CD4-positive, alpha-beta T cell treated with Interleukin-2 at 100 ng/mL for 4 hours (primary cell): ENCODE results near the gene FZD1.

Experiments
- DNase-seq: peaks from one replicate; pipeline ENCODE4 v3.0.0-alpha.2; 2020; ENCODE audit warnings: low spot score

FZD1 gene

DNA sequence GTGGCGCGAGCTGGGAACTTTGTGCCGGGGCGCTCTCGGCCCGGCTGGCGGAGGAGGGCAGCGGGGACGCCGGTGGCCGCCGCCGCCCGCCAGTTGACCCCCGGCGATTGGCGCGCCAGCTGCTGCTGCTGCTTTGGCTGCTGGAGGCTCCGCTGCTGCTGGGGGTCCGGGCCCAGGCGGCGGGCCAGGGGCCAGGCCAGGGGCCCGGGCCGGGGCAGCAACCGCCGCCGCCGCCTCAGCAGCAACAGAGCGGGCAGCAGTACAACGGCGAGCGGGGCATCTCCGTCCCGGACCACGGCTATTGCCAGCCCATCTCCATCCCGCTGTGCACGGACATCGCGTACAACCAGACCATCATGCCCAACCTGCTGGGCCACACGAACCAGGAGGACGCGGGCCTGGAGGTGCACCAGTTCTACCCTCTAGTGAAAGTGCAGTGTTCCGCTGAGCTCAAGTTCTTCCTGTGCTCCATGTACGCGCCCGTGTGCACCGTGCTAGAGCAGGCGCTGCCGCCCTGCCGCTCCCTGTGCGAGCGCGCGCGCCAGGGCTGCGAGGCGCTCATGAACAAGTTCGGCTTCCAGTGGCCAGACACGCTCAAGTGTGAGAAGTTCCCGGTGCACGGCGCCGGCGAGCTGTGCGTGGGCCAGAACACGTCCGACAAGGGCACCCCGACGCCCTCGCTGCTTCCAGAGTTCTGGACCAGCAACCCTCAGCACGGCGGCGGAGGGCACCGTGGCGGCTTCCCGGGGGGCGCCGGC, 870 bp downstream of the FZD1 start:
- DNase-seq = no peak

- DNase-seq = no peak
Observed at GRCh38 chr7:91265693-91266066, 1.4 kb downstream of the FZD1 start.

- no peak for DNase-seq
Observed at GRCh38 chr7:91266067-91266688, 1.9 kb downstream of the FZD1 start.

- no peak for DNase-seq
Observed at GRCh38 chr7:91266689-91267090, 2.5 kb downstream of the FZD1 start.

GRCh38 chr7:91267171-91267955, 3.1 kb downstream of the FZD1 start:
- DNase-seq = no peak

DNA sequence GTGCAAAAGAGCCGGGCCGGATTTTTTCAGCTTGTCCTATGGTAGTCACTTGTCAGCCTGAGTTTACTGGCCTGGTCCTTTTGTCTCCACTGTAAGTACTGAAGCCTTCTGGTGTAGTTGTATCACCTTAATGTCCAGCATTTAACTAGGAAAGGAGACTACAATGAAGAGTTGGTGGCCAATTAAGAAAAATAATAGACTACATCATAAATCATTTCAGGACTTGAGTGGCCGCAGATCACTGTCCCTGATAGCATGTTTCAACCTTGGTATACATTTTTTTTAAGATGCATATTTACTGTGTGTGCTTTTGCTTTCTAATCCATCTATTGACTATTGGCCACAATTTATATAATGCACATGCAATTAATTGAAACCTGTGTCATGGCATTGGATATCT, 6.1 kb downstream of the FZD1 start:
- DNase-seq = no peak

DNA sequence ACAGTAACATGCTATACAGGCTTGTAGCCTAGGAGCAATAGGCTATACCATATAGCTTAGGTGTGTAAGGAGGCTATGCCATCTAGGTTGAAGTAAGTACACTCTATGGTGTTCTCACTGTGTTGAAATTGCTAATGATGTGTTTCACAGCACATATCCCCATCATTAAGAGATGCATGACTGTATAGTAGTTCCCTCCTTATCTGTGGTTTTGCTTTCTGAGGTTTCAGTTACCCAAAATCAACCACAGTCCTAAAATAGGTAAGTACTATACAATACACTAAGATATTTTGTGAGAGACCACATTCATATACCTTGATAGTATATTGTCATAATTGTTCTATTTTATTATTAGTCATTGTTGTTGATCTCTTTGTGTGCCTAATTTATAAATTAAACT, 12.7 kb downstream of the FZD1 start:
- no peak for DNase-seq

DNA sequence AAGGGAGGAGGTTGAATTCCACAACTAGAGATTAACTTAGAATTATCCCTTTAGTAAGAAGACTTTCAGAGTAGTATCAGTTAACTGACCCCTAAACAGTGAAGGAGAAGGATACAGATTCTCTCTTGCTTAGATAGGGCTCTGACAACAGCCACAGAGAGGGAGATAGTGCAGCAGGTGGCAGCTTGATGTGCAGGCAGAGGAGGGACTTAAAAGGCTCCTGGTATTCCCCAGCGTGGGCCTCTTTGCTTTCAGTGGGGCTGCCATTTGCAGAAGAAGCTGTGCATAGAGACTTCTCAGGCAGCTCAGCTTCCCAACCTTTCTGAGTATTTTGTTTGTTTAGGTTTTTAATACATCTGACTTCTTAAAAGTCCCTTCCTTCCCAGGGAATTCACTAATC, 16.0 kb downstream of the FZD1 start:
- no peak for DNase-seq

GRCh38 chr7:91280604-91281003, 16.4 kb downstream of the FZD1 start:
- DNase-seq = no peak

- DNase-seq = no peak
Observed at GRCh38 chr7:91285696-91286355, 21.6 kb downstream of the FZD1 start.

- DNase-seq = no peak
Observed at GRCh38 chr7:91286432-91286831, 22.2 kb downstream of the FZD1 start.

DNA sequence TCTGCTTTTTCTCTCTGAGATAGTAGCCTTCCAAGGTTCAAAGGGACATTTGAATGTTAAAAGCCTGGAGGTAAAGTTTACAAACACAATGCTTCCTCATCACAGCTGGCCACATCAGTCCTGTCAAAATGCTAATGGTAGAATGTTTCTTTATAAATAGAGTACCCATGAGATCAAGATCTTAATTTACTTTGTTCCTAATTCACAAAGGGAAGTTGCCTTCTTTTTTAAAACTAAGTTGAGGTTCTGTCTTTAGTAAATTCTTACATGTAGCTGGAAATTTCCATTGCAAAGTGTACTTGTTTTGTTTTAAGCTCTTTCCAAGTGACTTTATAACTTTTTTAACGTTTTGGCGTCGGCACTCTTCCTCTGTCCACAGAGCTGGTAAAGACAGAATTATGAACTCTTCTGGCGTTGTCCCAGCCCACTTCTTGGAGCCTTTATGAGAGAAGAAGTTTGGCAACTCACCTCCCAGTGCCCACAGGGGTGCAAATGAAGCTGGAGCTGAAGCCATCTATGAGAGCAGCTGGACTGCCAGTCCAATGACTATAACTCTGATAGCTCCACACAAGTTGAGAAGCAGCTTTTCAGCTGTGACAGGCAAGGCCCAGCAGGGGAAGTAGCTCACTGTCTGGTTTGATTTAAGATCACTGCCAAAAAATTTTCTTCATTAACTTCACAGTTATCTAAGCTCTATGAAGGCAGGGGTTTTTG, 23.3 kb downstream of the FZD1 start:
- no peak for DNase-seq

DNA sequence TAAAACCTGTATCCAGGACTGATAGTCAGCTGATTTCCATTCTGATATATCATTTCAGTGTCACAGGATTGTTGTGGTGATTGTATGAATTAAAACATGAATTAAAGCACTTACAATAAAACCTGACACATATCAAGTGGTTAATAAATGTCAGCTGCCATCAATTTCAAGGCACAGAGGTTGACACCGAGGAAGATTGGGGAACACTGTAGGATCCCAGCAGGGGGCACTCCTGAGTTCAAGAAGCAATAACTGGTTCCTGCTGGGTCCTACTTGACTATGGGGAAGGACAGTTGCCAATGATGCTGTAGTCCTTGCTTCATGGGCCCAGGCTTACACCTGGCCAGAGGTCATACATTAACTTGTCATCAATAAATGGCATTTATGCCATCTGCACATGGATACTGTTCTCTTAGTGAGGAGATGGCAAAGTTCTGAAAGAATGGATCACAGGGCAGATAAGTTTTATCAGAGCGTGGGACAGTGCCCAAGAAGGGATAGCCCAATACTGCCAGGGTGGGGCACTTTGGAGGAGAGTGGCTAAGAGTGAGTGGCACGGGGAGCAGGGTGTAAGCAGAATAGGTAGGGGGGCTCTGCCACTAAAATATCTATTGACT, 24.1 kb downstream of the FZD1 start:
- no peak for DNase-seq

DNA sequence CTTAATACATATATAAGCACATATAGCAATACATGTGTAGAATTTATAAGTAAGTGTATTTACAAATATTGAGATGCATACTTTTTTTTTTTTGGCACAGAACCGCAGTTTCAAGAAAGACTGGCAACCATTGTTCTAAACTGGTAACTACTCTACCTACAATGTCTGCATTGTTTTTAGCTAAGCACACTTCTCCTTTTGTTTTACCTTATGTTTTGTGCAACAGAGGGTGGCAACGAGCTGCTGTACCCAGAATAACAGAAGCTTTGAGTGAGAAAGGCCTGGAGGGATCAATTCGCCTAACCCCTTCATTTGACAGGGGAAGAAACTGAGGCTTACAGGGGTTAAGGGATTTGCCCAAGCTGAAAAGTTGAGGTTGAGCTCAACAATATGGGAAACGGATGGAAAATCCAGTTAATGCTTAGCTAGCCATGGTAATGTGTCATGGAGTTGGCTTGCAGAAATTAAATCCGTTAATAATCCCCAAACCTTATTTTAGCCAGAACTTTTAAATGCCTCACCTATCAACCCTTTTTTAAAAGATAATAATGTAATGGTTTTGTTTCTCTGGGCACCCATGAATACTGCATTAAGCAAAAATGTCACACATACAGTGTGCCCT, 25.5 kb downstream of the FZD1 start:
- no peak for DNase-seq

GRCh38 chr7:91291302-91291701, 27.1 kb downstream of the FZD1 start:
- DNase-seq = no peak

- DNase-seq = no peak
Observed at GRCh38 chr7:91291902-91292301, 27.7 kb downstream of the FZD1 start.

DNA sequence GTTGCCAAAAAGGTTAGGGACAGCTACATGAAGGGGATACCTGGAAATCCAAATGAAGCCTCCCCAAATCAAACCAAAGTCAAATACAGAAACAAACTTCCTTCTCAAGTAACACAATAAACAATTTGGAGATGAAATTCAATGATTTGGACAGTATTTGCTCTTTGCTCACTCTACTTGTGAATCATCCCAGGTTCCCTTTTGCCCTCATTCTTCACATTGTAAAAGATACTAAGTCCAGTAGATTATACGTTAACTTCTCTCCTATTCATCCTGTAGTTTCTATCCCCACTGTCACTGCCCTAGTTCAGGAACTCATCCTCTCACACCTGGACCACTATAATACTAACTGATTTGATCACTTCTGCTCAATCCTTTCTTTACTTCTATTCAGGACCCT, 28.3 kb downstream of the FZD1 start:
- DNase-seq = no peak

GRCh38 chr7:91293136-91293535, 28.9 kb downstream of the FZD1 start:
- DNase-seq = no peak

DNA sequence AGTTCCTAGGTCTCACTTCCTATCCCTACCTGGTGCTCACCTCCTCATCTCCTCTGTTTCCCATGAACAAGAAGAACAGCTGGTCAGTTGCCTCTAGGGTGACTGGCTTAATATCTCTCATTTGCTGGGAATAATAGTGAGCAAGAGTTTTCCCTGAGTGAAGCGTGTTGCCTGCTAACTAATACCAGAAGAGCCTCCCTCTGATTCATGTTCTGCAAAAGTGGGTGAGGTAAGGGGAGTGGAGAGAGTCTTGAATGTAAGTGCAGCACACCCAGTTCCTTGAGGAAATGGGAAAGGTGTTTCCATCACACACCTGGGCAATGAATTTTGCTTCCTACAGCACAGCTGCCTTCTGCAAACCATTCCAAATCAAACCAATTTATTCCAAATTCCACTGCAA, 29.6 kb downstream of the FZD1 start:
- no peak for DNase-seq

DNA sequence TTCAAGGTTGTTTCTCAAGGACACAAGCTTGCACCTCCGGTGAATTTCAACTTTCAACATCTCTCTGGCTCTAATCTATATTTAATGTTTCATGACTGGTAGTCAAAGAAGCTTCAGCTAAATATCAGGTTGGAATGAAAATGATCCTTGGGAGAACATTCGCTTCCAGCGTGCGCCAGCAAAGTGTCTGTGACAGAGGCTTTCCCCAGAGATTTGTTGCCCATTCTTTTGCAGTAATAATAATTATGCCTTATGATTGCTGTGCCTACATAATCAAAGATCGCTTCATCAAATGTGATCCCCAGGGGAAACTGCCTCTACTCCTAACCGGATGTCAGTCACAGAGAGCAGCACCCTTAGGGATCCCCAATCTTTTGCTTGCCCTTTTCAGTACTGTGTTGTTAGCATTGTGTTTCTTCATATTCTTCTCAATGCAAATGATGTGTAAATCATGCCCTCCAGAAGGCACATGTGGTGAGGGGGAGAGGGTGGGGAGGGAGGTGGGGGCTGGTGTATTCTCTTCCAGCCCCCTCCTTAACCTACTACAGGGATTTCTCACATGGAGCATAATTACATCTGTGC, 30.5 kb downstream of the FZD1 start:
- DNase-seq = no peak

DNA sequence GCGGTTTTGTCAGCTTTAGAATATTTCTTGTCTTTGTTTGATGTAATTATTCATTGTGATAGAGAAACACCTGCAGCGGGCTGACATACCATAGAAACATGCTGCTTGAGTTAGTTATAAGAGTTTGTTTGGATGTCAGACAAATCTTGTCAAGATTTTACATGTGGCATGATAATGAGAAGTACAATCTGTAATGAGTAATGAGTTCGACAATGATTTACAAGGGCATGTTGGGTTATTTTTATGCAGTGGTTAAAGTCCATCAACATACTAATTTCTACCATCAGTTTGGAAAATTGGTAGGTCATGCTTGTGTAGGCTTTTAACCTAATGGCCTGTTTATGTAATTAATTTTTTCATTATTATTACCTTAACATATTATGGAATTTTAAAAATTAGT, 31.3 kb downstream of the FZD1 start:
- DNase-seq = no peak
